Loucy (cell line): Measurements from ENCODE around the gene NLGN1.

ENCODE experiments used
- H2AFZ ChIP-seq: fragments of 200-600 bp; sonication (generic); 2 replicates; pipeline ENCODE4 v1.6.0; 2016; ENCODE audit warnings: antibody characterized with exemption, mild to moderate bottlenecking, low read length, moderate library complexity
- H3F3A ChIP-seq: fragments of 200-600 bp; 2 replicates; pipeline ENCODE4 v1.6.0; 2016; ENCODE audit warnings: antibody characterized with exemption, low read depth, mild to moderate bottlenecking
- H3K27me3 ChIP-seq: fragments of 200-600 bp; sonication (generic); 2 replicates; pipeline ENCODE4 v1.6.1; 2014; ENCODE audit warnings: low read length, mild to moderate bottlenecking; ENCODE audit not compliant: insufficient read depth, poor library complexity, severe bottlenecking
- H3K36me3 ChIP-seq: fragments of 200-600 bp; sonication (generic); 2 replicates; pipeline ENCODE4 v1.6.1; 2016; ENCODE audit warnings: low read length; ENCODE audit not compliant: insufficient read depth
- H3K4me1 ChIP-seq: fragments of 200-600 bp; sonication (generic); 2 replicates; pipeline ENCODE4 v1.5.1; 2014; ENCODE audit warnings: low read length, mild to moderate bottlenecking; ENCODE audit not compliant: insufficient read depth, poor library complexity, severe bottlenecking
- H3K4me2 ChIP-seq: fragments of 200-600 bp; sonication (generic); 2 replicates; pipeline ENCODE4 v1.6.0; 2014; ENCODE audit warnings: antibody characterized with exemption, low read length, low read depth, mild to moderate bottlenecking; ENCODE audit not compliant: poor library complexity, severe bottlenecking
- H3K4me3 ChIP-seq: fragments of 200-600 bp; sonication (generic); 2 replicates; pipeline ENCODE4 v1.5.1; 2014; ENCODE audit warnings: low read length, mild to moderate bottlenecking, mixed read lengths; ENCODE audit not compliant: poor library complexity, severe bottlenecking
- H3K79me2 ChIP-seq: fragments of 200-600 bp; sonication (generic); 2 replicates; pipeline ENCODE4 v1.6.1; 2014; ENCODE audit warnings: low read length; ENCODE audit not compliant: insufficient read depth
- H3K9ac ChIP-seq: fragments of 200-600 bp; sonication (generic); 2 replicates; pipeline ENCODE4 v1.6.0; 2014; ENCODE audit warnings: mild to moderate bottlenecking, low read depth, low read length, moderate library complexity; ENCODE audit not compliant: poor library complexity, severe bottlenecking
- H3K9me2 ChIP-seq: fragments of 200-600 bp; sonication (generic); replicated peaks from 2 replicates; pipeline ENCODE4 v1.6.1; 2016; ENCODE audit warnings: low read depth, low read length, mixed read lengths
- H3K9me3 ChIP-seq: fragments of 200-600 bp; sonication (generic); 2 replicates; pipeline ENCODE4 v1.6.1; 2014; ENCODE audit warnings: mild to moderate bottlenecking, antibody characterized with exemption, low read length, low read depth; ENCODE audit not compliant: insufficient read depth
- H4K20me1 ChIP-seq: fragments of 200-600 bp; sonication (generic); 2 replicates; pipeline ENCODE4 v1.6.0; 2014; ENCODE audit warnings: antibody characterized with exemption, low read length, mild to moderate bottlenecking; ENCODE audit not compliant: insufficient read depth, poor library complexity, severe bottlenecking
- EZH2phosphoT487 ChIP-seq: fragments of 200-600 bp; IDR thresholded peaks from 2 replicates; pipeline ENCODE4 v1.6.1; 2018; ENCODE audit warnings: antibody characterized with exemption, mild to moderate bottlenecking, moderate library complexity, borderline replicate concordance
- TF ChIP-seq, protein P1 (sequence below): fragments of 200-600 bp; sonication (generic); conservative IDR thresholded peaks from 2 replicates; pipeline ENCODE4 v1.5.1; 2014; ENCODE audit warnings: mild to moderate bottlenecking, antibody characterized with exemption, low read length

NLGN1 gene

DNA sequence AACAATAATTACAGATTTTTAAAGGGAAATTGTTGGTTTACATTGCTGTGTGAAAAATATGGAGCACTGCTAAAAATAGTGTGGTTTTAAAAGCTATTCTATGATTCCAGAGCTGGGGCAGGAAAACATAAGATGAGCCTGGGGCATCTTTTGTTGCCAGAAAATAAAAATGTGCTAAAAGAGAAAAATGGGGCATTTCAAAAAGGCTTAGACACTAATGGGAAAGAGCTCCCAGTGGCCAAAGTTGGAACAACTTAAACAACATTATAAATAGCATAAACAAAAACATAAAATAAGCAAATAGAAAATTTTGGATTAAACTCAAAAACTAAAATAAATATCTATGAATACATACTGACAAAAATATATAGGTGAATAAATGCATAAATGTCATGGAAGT, 478.9 kb downstream of the NLGN1 start:
- Histone ChIP-seq H3K36me3 (no peaks in the 10 kb centered on the region), H3F3A (no peaks in the 10 kb centered on the region), H3K4me1 (no peaks in the 10 kb centered on the region), H3K9me2 (no peaks in the 10 kb centered on the region), H3K9ac (no peak overlapping the region), H2AFZ (no peak overlapping the region), H3K4me2 (no peak overlapping the region), H4K20me1 (no peaks in the 10 kb centered on the region), H3K79me2 (no peaks in the 10 kb centered on the region), H3K27me3 (no peaks in the 10 kb centered on the region), H3K4me3 (no peak overlapping the region), H3K9me3 (no peaks in the 10 kb centered on the region)
- TF ChIP-seq, protein P1, sequence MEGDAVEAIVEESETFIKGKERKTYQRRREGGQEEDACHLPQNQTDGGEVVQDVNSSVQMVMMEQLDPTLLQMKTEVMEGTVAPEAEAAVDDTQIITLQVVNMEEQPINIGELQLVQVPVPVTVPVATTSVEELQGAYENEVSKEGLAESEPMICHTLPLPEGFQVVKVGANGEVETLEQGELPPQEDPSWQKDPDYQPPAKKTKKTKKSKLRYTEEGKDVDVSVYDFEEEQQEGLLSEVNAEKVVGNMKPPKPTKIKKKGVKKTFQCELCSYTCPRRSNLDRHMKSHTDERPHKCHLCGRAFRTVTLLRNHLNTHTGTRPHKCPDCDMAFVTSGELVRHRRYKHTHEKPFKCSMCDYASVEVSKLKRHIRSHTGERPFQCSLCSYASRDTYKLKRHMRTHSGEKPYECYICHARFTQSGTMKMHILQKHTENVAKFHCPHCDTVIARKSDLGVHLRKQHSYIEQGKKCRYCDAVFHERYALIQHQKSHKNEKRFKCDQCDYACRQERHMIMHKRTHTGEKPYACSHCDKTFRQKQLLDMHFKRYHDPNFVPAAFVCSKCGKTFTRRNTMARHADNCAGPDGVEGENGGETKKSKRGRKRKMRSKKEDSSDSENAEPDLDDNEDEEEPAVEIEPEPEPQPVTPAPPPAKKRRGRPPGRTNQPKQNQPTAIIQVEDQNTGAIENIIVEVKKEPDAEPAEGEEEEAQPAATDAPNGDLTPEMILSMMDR: peak; percentile 31
- TF ChIP-seq EZH2phosphoT487: no peak

DNA sequence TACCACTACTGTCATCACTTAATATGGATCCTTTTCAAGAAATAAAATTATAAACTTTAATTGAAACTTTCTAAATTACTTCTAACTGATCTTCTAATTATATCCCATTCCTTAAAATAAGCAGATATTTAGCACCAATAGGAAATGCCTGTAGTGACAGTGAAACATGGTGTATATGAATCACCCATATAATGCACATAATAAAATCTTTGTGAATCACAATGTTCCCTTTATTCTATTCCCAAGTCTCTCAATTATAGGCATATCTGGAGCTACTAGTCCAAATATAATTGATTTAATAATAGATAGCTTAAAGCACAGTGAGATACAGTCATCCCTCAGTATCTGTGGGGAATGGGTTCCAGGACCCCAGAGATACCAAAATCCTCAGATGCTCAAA, 490.3 kb downstream of the NLGN1 start:
- H3K4me2 ChIP-seq: no peak overlapping the region
- no peaks in the 10 kb centered on the region for H3K79me2 ChIP-seq
- no peak overlapping the region for H3K9ac ChIP-seq
- no peak overlapping the region for H3K4me3 ChIP-seq
- TF ChIP-seq EZH2phosphoT487: no peak
- H3F3A ChIP-seq: no peaks in the 10 kb centered on the region
- no peaks in the 10 kb centered on the region for H3K36me3 ChIP-seq
- no peak overlapping the region for H2AFZ ChIP-seq
- no peaks in the 10 kb centered on the region for H4K20me1 ChIP-seq
- no peaks in the 10 kb centered on the region for H3K27me3 ChIP-seq
- H3K4me1 ChIP-seq: no peaks in the 10 kb centered on the region
- H3K9me3 ChIP-seq: no peaks in the 10 kb centered on the region
- H3K9me2 ChIP-seq: no peaks in the 10 kb centered on the region

DNA sequence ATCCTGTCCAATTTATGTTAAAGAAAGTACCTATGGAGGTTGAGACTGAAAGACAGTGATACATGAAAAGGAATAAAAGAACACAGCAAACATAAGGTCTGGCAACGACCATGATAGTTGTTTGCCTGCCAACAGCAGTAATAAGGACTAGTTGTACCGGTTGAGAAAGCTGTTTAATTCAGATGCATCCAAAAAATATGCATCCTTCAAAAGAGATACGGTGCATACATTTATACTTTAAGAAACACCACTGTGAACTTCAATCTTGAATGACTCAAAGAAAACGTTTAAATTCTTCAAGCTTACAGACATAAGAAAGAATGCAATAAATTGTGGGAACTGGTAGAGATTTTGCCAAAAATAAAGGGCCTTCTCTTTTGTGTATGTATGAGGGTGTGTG, 492.1 kb downstream of the NLGN1 start:
- no peaks in the 10 kb centered on the region for H3K4me1 ChIP-seq
- no peaks in the 10 kb centered on the region for H4K20me1 ChIP-seq
- H3K36me3 ChIP-seq: no peaks in the 10 kb centered on the region
- no peak overlapping the region for H3K4me2 ChIP-seq
- no peak for TF ChIP-seq EZH2phosphoT487
- TF ChIP-seq, protein P1: no peak
- H3K9ac ChIP-seq: no peak overlapping the region
- no peaks in the 10 kb centered on the region for H3F3A ChIP-seq
- no peaks in the 10 kb centered on the region for H3K9me2 ChIP-seq
- H3K27me3 ChIP-seq: no peaks in the 10 kb centered on the region
- H3K79me2 ChIP-seq: no peaks in the 10 kb centered on the region
- no peak overlapping the region for H3K4me3 ChIP-seq
- no peaks in the 10 kb centered on the region for H3K9me3 ChIP-seq
- no peak overlapping the region for H2AFZ ChIP-seq

DNA sequence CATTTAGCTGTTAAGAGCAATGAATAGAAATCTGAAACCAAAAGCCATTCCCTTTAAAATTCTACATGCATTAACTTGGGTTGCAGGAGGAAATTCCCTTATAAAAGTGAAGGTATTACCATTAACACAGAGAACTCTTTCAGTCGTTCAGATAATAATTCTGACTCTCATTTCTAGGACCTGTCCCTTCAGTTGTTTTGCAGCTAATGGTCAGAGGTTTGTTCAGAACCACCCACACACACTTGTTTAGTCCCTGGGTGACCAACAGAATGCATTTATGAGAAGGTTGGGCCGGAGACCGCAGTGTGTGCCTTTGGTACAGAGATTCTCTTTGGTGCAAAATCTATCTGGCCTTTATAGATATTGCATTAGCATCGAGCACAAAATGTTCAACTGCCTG, 492.5 kb downstream of the NLGN1 start:
- H3K4me2 ChIP-seq: no peak overlapping the region
- H3K36me3 ChIP-seq: no peaks in the 10 kb centered on the region
- no peaks in the 10 kb centered on the region for H3K9me2 ChIP-seq
- no peaks in the 10 kb centered on the region for H3K4me1 ChIP-seq
- no peak for TF ChIP-seq EZH2phosphoT487
- H3K79me2 ChIP-seq: no peaks in the 10 kb centered on the region
- no peaks in the 10 kb centered on the region for H4K20me1 ChIP-seq
- no peaks in the 10 kb centered on the region for H3K27me3 ChIP-seq
- no peaks in the 10 kb centered on the region for H3K9me3 ChIP-seq
- no peak overlapping the region for H3K4me3 ChIP-seq
- H2AFZ ChIP-seq: no peak overlapping the region
- H3F3A ChIP-seq: no peaks in the 10 kb centered on the region
- H3K9ac ChIP-seq: no peak overlapping the region
